Heart left ventricle (tissue), 16 donors: ENCODE results near the gene DUSP19. TPM values are rescaled to one million over a fixed set of nuclear protein-coding genes. Genes with fewer than 3 reads are reported as not detected.

Experiments used
- ATAC-seq, 4 donors: fragments of 200-7000 bp; cut with Tn5 transposase; one replicate each; pipeline ENCODE4 v1.9.1; 2020 to 2022; ENCODE audit warnings: moderate library complexity in 4 of 4, mild to moderate bottlenecking in 3 of 4, moderate number of reproducible peaks in 1 of 4
- DNase-seq, 5 donors: peaks; one replicate each; pipeline ENCODE4 v3.0.0-alpha.2; 2020
- H3K27ac ChIP-seq, 12 donors: fragments of 200-600 bp; sonication (generic) in 4 of 12; one replicate each; pipeline versions ENCODE4 v1.5.0 to v1.8.0; 2016 to 2022; ENCODE audit warnings: mild to moderate bottlenecking in 2 of 12
- H3K27me3 ChIP-seq, 9 donors: fragments of 200-600 bp; sonication (generic) in 2 of 9; one replicate each; pipeline versions ENCODE4 v1.5.1 to v1.8.0; 2016 to 2022; ENCODE audit warnings: mild to moderate bottlenecking in 3 of 9
- H3K36me3 ChIP-seq, 9 donors: fragments of 200-600 bp; sonication (generic) in 2 of 9; one replicate each; pipeline versions ENCODE4 v1.5.0 to v1.8.0; 2018 to 2022; ENCODE audit warnings: mild to moderate bottlenecking in 2 of 9
- H3K4me1 ChIP-seq, 12 donors: fragments of 200-600 bp; sonication (generic) in 4 of 12; one replicate each; pipeline versions ENCODE4 v1.5.0 to v1.8.0; 2016 to 2022; ENCODE audit warnings: mild to moderate bottlenecking in 3 of 12
- H3K4me3 ChIP-seq, 12 donors: fragments of 200-600 bp; sonication (generic) in 4 of 12; one replicate each; pipeline versions ENCODE4 v1.5.0 to v1.8.0; 2017 to 2022; ENCODE audit warnings: mild to moderate bottlenecking in 9 of 12, moderate library complexity in 4 of 12
- H3K9me3 ChIP-seq, 12 donors: fragments of 200-600 bp; sonication (generic) in 4 of 12; one replicate each; pipeline versions ENCODE4 v1.5.0 to v1.8.0; 2016 to 2022; ENCODE audit warnings: mild to moderate bottlenecking in 1 of 12
- POLR2A ChIP-seq, 2 donors: fragments of 450-650 bp; IDR thresholded peaks; one replicate each; pipeline ENCODE4 v1.6.1; 2017; ENCODE audit warnings: antibody characterized with exemption in 2 of 2, mild to moderate bottlenecking in 2 of 2, moderate library complexity in 2 of 2
- WGBS, 4 donors: extraction: QIAGEN DNeasy Blood & Tissue Kit in 2 of 4; methylation state at CpG; one replicate each; pipeline versions ENCODE4 v1.1.5 to v1.1.7; 2013 to 2018; 5-methylcytosine and 5-hydroxymethylcytosine counted together
- intact Hi-C, 10 donors: fragments of 100-400 bp; cut with DNase I; formaldehyde crosslinking; loops; one replicate each; pipeline versions ENCODE4 v1.11.1 to v1.14.2; 2022
- polyA plus RNA-seq, 2 donors: library from polyadenylated mRNA; stranded (reverse); fragments of 200-250 nt; gene quantifications; one replicate each; pipeline ENCODE4 v1.2.3, GENCODE V29; 2013
- total RNA-seq, 9 donors: library from RNA; depleted of rRNA in 2 of 9; stranded (reverse); fragments of >200 nt in 2 of 9; fragmentation: NEBNext Ultra II Directional in 3 of 9; extraction: Animal tissue kit (Norgen Biotek cat#: 25700) in 3 of 9; gene quantifications; one replicate each; pipeline versions ENCODE4 v1.1.0 to v1.2.4, GENCODE V29; 2016 to 2023
- TF ChIP-seq, protein P1 (sequence below), 12 donors: fragments of 200-600 bp; sonication (generic) in 4 of 12; IDR thresholded peaks; one replicate each; pipeline versions ENCODE4 v1.5.0 to v1.8.0; 2018 to 2022; ENCODE audit warnings: antibody characterized with exemption in 12 of 12, mild to moderate bottlenecking in 5 of 12
- donor health status: ischemic (EF 13 %, LVEDD 7.1; RV severe dilation, severe dysfunction).
- donor health status: healthy with polysubstance abuse.
- donor health status: DM: no; HTN: yes; CAD: no.
- donor health status: DM: no; HTN: no; CAD: no.
- donor health status: ischemic (EF 25% LVEDD 6.9; RV normal size, moderate dysfunction).
- donor health status: ischemic (EF 25% LVEDD 5.7; RV mildly dilated, moderate dysfunction).
- donor health status: healthy.
- donor health status: DM: yes; HTN: yes; CAD: no.
- donor health status: ischemic (EF 35%, LVEDD 5.7; RV mildly dilated, moderate dysfunction).
- donor health status: nonischemic (EF 11% LVEDD 7.7; RV severe dilation, severe dysfunction).
- donor health status: DM: yes; HTN: yes; CAD: no.
- donor health status: PGD.
- donor health status: ischemic (EF 29% LVEDD 5.4; RV normal size, mild dysfunction).
- donor health status: nonischemic (EF 23%, LVEDD 6.1; RV moderate dilation, normal function).

DUSP19 gene
- total and polyA plus RNA-seq, 11 donors = 1.5 to 13.4 (median 8.9) TPM

DNA sequence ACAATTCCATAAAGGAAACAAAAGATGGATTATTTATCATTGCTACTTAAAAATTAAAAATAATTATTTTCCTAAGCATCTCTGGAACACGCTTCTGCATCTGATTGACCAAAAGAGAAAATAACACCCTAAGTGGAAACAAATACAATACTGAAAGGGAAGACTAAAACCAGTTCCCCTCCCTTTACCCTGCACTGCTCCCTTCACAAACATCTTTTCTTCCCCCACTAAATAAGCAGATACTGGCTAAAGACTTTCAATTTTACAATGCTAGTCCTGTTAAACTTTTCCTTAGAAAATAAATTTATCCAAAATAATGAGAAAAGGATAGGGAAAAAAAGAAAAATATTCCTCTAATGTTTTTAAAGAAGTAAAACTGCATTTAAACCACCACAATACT is 44.6 kb upstream of the DUSP19 start:
- Histone ChIP-seq H3K27me3 (peaks cover 0 to 89% (median 0%) of the 10 kb centered on the region in 9 donors), H3K4me1 (peaks cover 21 to 84% (median 60%) of the 10 kb centered on the region in 12 donors), H3K27ac (peak overlapping the region in 4 of 12 donors; percentile 1 to 39 (median 14)), H3K36me3 (no peaks in the 10 kb centered on the region), H3K9me3 (no peaks in the 10 kb centered on the region), H3K4me3 (no peak overlapping the region)
- TF ChIP-seq, protein P1, sequence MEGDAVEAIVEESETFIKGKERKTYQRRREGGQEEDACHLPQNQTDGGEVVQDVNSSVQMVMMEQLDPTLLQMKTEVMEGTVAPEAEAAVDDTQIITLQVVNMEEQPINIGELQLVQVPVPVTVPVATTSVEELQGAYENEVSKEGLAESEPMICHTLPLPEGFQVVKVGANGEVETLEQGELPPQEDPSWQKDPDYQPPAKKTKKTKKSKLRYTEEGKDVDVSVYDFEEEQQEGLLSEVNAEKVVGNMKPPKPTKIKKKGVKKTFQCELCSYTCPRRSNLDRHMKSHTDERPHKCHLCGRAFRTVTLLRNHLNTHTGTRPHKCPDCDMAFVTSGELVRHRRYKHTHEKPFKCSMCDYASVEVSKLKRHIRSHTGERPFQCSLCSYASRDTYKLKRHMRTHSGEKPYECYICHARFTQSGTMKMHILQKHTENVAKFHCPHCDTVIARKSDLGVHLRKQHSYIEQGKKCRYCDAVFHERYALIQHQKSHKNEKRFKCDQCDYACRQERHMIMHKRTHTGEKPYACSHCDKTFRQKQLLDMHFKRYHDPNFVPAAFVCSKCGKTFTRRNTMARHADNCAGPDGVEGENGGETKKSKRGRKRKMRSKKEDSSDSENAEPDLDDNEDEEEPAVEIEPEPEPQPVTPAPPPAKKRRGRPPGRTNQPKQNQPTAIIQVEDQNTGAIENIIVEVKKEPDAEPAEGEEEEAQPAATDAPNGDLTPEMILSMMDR (IDR thresholded peaks at IDR 0.05) = no peak
- no peak for TF ChIP-seq POLR2A (IDR thresholded peaks at IDR 0.05)
- ATAC-seq (no peak), DNase-seq (no peak)
- intact Hi-C loops = loop anchor here in 2 of 10 donors (10.0 kb wide), 2 partner anchors 49 to 91 kb away; partner anchors contain the start of gene NUP35 (in 1 of the 2)
- WGBS, 4 donors = 69 to 80% (median 71%) methylated on average over 1 of the region's 1 CpG

DNA sequence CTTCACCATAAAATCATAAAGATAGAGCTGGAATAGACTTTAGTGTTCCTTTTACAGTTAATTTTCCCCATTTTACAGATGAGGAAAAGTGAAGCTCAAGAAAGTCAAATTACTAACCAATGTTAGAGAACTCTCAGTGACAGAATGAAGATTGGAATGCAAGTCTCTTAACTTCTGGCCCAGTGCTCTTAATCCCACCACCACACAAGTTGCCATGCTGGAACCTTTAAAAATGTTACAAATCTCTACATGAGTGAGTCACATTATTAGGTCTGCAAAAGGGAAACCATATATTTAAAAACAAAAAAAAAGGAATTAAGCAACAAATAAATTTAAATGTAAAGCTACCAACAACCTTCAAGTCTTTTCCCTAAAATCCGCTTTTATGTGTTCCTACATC is 43.7 kb upstream of the DUSP19 start:
- 90 to 98% (median 96%) methylated on average over 1 of the region's 1 CpG for WGBS, 4 donors
- no peaks in the 10 kb centered on the region for H3K36me3 ChIP-seq

GRCh38 chr2:183035298-183035953 is 43.1 kb upstream of the DUSP19 start:
- ATAC-seq (no peak), DNase-seq (no peak)
- Histone ChIP-seq H3K36me3 (no peaks in the 10 kb centered on the region), H3K27me3 (peaks cover 0 to 90% (median 0%) of the 10 kb centered on the region in 9 donors), H3K4me3 (peak overlapping the region in 9 of 12 donors; percentile 74 to 92 (median 87)), H3K27ac (peak overlapping the region in 10 of 12 donors; percentile 1 to 99 (median 98)), H3K9me3 (no peaks in the 10 kb centered on the region), H3K4me1 (peaks cover 20 to 74% (median 57%) of the 10 kb centered on the region in 12 donors)
- 44 to 47% (median 46%) methylated on average over 2 of the region's 2 CpGs for WGBS, 4 donors
- intact Hi-C loops = loop anchor here in 6 of 10 donors (5.0 to 10.0 kb wide), 6 partner anchors 33 to 89 kb away; partner anchors contain the start of genes NUP35 (in 2 of the 6) and DUSP19 (in 1 of the 6)
- no peak for TF ChIP-seq POLR2A (IDR thresholded peaks at IDR 0.05)
- TF ChIP-seq, protein P1 (IDR thresholded peaks at IDR 0.05) = no peak

More for the DNA sequence above, 43.7 kb upstream of the DUSP19 start:
- peak overlapping the region in 5 of 12 donors; percentile 1 to 99 (median 39) for H3K27ac ChIP-seq
- intact Hi-C loops = loop anchor here in 6 of 10 donors (5.0 to 10.0 kb wide), 6 partner anchors 33 to 90 kb away; partner anchors contain the start of genes NUP35 (in 2 of the 6) and DUSP19 (in 1 of the 6)
- peak overlapping the region in 3 of 12 donors; percentile 87 to 89 (median 88) for H3K4me3 ChIP-seq
- H3K9me3 ChIP-seq = no peaks in the 10 kb centered on the region
- no peak for DNase-seq
- peaks cover 21 to 80% (median 61%) of the 10 kb centered on the region in 12 donors for H3K4me1 ChIP-seq
- TF ChIP-seq, protein P1 (IDR thresholded peaks at IDR 0.05) = no peak
- no peak for TF ChIP-seq POLR2A (IDR thresholded peaks at IDR 0.05)
- ATAC-seq = no peak
- peaks cover 0 to 90% (median 0%) of the 10 kb centered on the region in 9 donors for H3K27me3 ChIP-seq
